Measurements from ENCODE around the gene CDYL2. TPM values are rescaled to one million over a fixed set of nuclear protein-coding genes. Genes with fewer than 3 reads are reported as not detected.
A peak's percentile ranks its signal among the peaks of the same experiment; 100 is the strongest.

The CDYL2 gene
- total RNA-seq, 5 donors from 2014 or later (not counting 1 experiment from before 2014, with no cell fraction given): 15.4 to 45.4 (median 32.1) TPM

DNA sequence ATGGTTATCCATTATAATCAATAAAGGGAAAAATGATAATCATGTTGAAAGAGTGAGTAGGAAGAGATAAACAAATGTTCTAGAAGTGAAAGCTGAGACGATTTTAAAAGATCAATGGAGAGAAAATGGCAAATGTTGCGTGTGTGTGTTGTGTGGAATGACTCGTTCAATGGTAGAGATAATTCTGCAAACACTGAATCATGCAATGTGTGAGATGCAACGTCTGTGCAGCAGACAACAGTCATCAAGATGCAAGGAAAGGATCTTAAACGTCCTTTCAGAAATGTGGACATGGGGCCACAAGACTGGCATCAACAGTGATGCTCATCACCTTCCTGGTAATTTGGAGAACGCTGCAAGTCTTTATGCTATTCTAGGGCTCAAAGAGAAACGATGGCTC, 124.4 kb downstream of the CDYL2 start:
- no peak for ATAC-seq (replicated peaks in 1 of 4)
- Histone ChIP-seq H3K4me1 (ENCODE audit: control insufficient read depth in 1 of 2, extremely low read depth in 1 of 2, insufficient read depth in 2 of 2, low read length in 2 of 2) (no peaks in the 10 kb centered on the region), H3K27ac (ENCODE audit: low read length) (no peak overlapping the region), H3K36me3 (ENCODE audit: control insufficient read depth in 2 of 2, extremely low read depth in 1 of 2, insufficient read depth in 1 of 2, low read length in 1 of 2) (peaks cover 0 to 8% of the 10 kb centered on the region in 2 donors), H3K9me3 (no peaks in the 10 kb centered on the region), H3K4me3 (ENCODE audit: control insufficient read depth in 1 of 2, extremely low read depth in 1 of 2, low read length in 1 of 2) (no peak overlapping the region), H3K27me3 (replicated peaks in 1 of 2; ENCODE audit: control insufficient read depth in 2 of 2, extremely low read depth in 1 of 2, insufficient read depth in 2 of 2, low read length in 1 of 2) (no peaks in the 10 kb centered on the region)
- WGBS (ENCODE audit: insufficient coverage): 78% methylated on average over 7 of the region's 7 CpGs
- no peaks in the 10 kb centered on the region for H3K27me3 Mint-ChIP-seq
- H3K36me3 Mint-ChIP-seq: peaks cover 60% of the 10 kb centered on the region
- ChIA-PET POLR2A (no interaction called here), CTCF (no interaction called here)
- no peak overlapping the region for H3K27ac Mint-ChIP-seq
- no peak for DNase-seq
- H3K4me1 Mint-ChIP-seq: peaks cover 4 to 20% (median 9%) of the 10 kb centered on the region in 3 donors
- no peak overlapping the region for H3K4me3 Mint-ChIP-seq
- H3K9me3 Mint-ChIP-seq: peaks cover 0 to 7% (median 6%) of the 10 kb centered on the region in 3 donors

DNA sequence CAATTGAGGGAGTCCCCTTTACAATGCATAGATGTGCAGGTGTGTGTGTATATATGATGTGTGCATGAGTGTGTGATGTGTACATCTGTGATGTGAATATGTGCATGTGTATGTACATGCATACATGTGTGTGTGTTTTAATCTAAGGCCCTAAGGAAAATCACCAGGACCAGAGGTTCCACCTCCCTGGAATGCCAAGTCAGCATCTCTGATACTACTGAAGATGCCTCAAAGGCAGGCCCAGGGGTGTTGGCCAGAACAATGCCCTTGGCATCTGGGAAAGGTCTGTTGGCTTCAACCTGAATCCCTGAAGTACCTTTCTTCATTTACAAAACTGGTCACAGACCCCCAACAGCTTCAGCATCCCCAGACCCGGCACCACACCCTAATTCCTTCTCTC, 129.5 kb downstream of the CDYL2 start:
- Mint-ChIP-seq H3K27me3 (no peaks in the 10 kb centered on the region), H3K4me1 (peaks cover 11 to 24% (median 13%) of the 10 kb centered on the region in 3 donors), H3K9me3 (peaks cover 0 to 5% (median 0%) of the 10 kb centered on the region in 3 donors), H3K4me3 (no peak overlapping the region), H3K27ac (no peak overlapping the region), H3K36me3 (peaks cover 30% of the 10 kb centered on the region)
- no peaks in the 10 kb centered on the region for H3K27me3 ChIP-seq (replicated peaks in 1 of 2; ENCODE audit: control insufficient read depth in 2 of 2, extremely low read depth in 1 of 2, insufficient read depth in 2 of 2, low read length in 1 of 2)
- POLR2A ChIA-PET: no interaction called here
- ATAC-seq (replicated peaks in 1 of 4) (no peak), DNase-seq (no peak)
- no peak overlapping the region for H3K27ac ChIP-seq (ENCODE audit: low read length)
- no peak overlapping the region for H3K4me3 ChIP-seq (ENCODE audit: control insufficient read depth in 1 of 2, extremely low read depth in 1 of 2, low read length in 1 of 2)
- H3K9me3 ChIP-seq: no peaks in the 10 kb centered on the region
- no peaks in the 10 kb centered on the region for H3K36me3 ChIP-seq (ENCODE audit: control insufficient read depth in 2 of 2, extremely low read depth in 1 of 2, insufficient read depth in 1 of 2, low read length in 1 of 2)
- WGBS (ENCODE audit: insufficient coverage): no CpG with 5 or more reads among the region's 1 CpG
- peaks cover 0 to 4% of the 10 kb centered on the region in 2 experiments for H3K4me1 ChIP-seq (ENCODE audit: control insufficient read depth in 1 of 2, extremely low read depth in 1 of 2, insufficient read depth in 2 of 2, low read length in 2 of 2)
- CTCF ChIA-PET: no interaction called here

DNA sequence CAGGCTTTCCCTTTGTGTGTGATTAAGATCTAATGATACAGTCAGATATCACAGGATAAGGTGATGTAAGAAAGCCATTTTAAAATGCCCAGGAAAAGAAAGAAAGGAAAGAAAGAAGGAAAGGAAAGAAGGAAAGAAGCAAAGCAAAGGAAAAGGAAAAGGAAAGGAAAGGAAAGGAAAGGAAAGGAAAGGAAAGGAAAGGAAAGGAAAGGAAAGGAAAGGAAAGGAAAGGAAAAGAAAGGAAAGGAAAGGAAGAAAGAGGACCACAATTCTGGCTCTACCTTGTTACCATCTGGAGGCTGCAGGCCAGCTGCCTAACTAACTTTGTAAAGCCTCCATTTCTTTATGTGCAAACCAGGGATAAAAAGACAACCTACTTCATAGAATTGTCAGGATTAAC, 132.0 kb downstream of the CDYL2 start:
- H3K27me3 Mint-ChIP-seq: no peaks in the 10 kb centered on the region
- H3K36me3 Mint-ChIP-seq: peaks cover 31% of the 10 kb centered on the region
- ATAC-seq (replicated peaks in 1 of 4): no peak
- no peaks in the 10 kb centered on the region for H3K9me3 Mint-ChIP-seq
- no peak overlapping the region for H3K27ac Mint-ChIP-seq
- H3K4me3 ChIP-seq (ENCODE audit: control insufficient read depth in 1 of 2, extremely low read depth in 1 of 2, low read length in 1 of 2): no peak overlapping the region
- no peak overlapping the region for H3K4me3 Mint-ChIP-seq
- no peak overlapping the region for H3K27ac ChIP-seq (ENCODE audit: low read length)
- H3K36me3 ChIP-seq (ENCODE audit: control insufficient read depth in 2 of 2, extremely low read depth in 1 of 2, insufficient read depth in 1 of 2, low read length in 1 of 2): no peaks in the 10 kb centered on the region
- ChIA-PET CTCF (no interaction called here), POLR2A (no interaction called here)
- H3K4me1 ChIP-seq (ENCODE audit: control insufficient read depth in 1 of 2, extremely low read depth in 1 of 2, insufficient read depth in 2 of 2, low read length in 2 of 2): peaks cover 0 to 4% of the 10 kb centered on the region in 2 experiments
- DNase-seq: no peak
- H3K4me1 Mint-ChIP-seq: peaks cover 12 to 30% (median 16%) of the 10 kb centered on the region in 3 donors
- no peaks in the 10 kb centered on the region for H3K9me3 ChIP-seq
- H3K27me3 ChIP-seq (replicated peaks in 1 of 2; ENCODE audit: control insufficient read depth in 2 of 2, extremely low read depth in 1 of 2, insufficient read depth in 2 of 2, low read length in 1 of 2): no peaks in the 10 kb centered on the region

DNA sequence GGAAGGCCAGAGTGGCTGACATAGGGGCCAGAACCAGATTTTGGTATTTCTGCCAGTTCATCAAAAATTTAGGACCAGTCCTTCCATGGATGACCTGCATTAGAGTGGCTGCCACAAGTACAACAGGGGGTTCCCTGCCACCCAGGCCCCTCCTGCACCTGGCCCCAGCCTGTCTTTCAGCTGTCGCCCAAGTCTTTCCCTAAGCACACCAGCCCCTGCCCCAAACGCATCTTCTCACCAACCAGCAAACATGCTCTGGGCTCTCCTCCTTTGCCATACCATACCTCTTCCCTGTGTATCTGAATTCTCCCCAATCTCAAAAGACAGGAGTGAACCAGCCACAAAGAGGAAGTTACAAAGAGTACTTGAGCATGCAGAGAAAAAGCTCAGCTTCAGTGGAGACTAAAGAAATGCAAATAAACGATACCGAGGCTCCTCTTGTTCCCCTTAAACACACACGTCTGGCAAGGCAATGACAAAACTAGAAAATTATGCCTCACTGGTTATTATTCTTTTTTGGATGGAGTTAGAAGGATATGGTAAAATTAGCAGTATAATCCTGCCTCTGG, 133.0 kb downstream of the CDYL2 start:
- Histone ChIP-seq H3K27me3 (replicated peaks in 1 of 2; ENCODE audit: control insufficient read depth in 2 of 2, extremely low read depth in 1 of 2, insufficient read depth in 2 of 2, low read length in 1 of 2) (no peaks in the 10 kb centered on the region), H3K9me3 (no peaks in the 10 kb centered on the region), H3K4me1 (ENCODE audit: control insufficient read depth in 1 of 2, extremely low read depth in 1 of 2, insufficient read depth in 2 of 2, low read length in 2 of 2) (peaks cover 0 to 4% of the 10 kb centered on the region in 2 experiments), H3K36me3 (ENCODE audit: control insufficient read depth in 2 of 2, extremely low read depth in 1 of 2, insufficient read depth in 1 of 2, low read length in 1 of 2) (no peaks in the 10 kb centered on the region), H3K4me3 (ENCODE audit: control insufficient read depth in 1 of 2, extremely low read depth in 1 of 2, low read length in 1 of 2) (no peak overlapping the region), H3K27ac (ENCODE audit: low read length) (no peak overlapping the region)
- Mint-ChIP-seq H3K36me3 (peaks cover 30% of the 10 kb centered on the region), H3K27ac (no peak overlapping the region), H3K9me3 (no peaks in the 10 kb centered on the region), H3K4me3 (no peak overlapping the region), H3K4me1 (peaks cover 12 to 27% (median 16%) of the 10 kb centered on the region in 3 donors), H3K27me3 (no peaks in the 10 kb centered on the region)
- POLR2A ChIA-PET: no interaction called here
- no peak for DNase-seq
- WGBS (ENCODE audit: insufficient coverage): 94% methylated on average over 2 of the region's 5 CpGs
- no peak for ATAC-seq (replicated peaks in 1 of 4)
- CTCF ChIA-PET: no interaction called here

DNA sequence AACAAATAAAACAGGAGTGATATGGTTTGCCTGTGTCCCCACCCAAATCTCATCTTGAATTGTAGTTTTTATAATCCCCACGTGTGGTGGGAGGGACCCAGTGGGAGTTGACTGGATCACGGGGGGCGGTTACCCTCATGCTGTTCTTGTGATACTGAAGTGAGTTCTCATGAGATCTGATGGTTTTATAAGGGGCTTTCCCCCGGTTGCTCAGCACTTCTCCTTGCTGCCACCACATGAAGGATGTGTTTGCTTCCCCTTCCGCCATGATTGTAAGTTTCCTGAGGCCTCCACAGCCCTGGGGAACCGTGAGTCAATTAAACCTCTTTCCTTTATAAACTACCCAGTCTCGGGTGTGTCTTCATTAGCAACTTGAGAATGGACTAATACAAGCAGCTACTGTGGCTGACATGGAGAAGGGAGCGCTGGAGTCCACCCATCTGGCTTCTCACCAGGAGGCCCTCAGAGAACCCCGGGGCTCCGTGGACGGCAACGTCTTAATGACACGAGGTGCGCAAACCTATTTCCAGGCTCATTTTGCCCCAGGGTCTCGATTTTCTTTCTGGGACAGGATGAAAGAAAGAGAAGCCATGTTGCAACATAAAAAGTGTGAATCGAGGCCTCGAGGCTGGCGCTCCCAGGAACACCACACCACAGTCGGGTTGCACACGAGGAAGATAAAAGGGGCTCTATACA, 134.1 kb downstream of the CDYL2 start:
- H3K27me3 ChIP-seq (replicated peaks in 1 of 2; ENCODE audit: control insufficient read depth in 2 of 2, extremely low read depth in 1 of 2, insufficient read depth in 2 of 2, low read length in 1 of 2): no peaks in the 10 kb centered on the region
- H3K27ac ChIP-seq (ENCODE audit: low read length): no peak overlapping the region
- no peaks in the 10 kb centered on the region for H3K9me3 Mint-ChIP-seq
- H3K9me3 ChIP-seq: no peaks in the 10 kb centered on the region
- H3K36me3 Mint-ChIP-seq: peaks cover 25% of the 10 kb centered on the region
- H3K36me3 ChIP-seq (ENCODE audit: control insufficient read depth in 2 of 2, extremely low read depth in 1 of 2, insufficient read depth in 1 of 2, low read length in 1 of 2): no peaks in the 10 kb centered on the region
- CTCF ChIA-PET: no interaction called here
- POLR2A ChIA-PET: no interaction called here
- ATAC-seq (replicated peaks in 1 of 4) (peak in 1 of 4 experiments; percentile 22), DNase-seq (peak in 7 of 35 experiments; percentile 5 to 22 (median 14))
- no peak overlapping the region for H3K4me3 Mint-ChIP-seq
- no peak overlapping the region for H3K4me3 ChIP-seq (ENCODE audit: control insufficient read depth in 1 of 2, extremely low read depth in 1 of 2, low read length in 1 of 2)
- H3K27ac Mint-ChIP-seq: peak overlapping the region in 1 of 2 donors; percentile 40
- peaks cover 0 to 4% of the 10 kb centered on the region in 2 experiments for H3K4me1 ChIP-seq (ENCODE audit: control insufficient read depth in 1 of 2, extremely low read depth in 1 of 2, insufficient read depth in 2 of 2, low read length in 2 of 2)
- no peaks in the 10 kb centered on the region for H3K27me3 Mint-ChIP-seq
- 86% methylated on average over 15 of the region's 20 CpGs for WGBS (ENCODE audit: insufficient coverage)
- peaks cover 10 to 22% (median 16%) of the 10 kb centered on the region in 3 donors for H3K4me1 Mint-ChIP-seq

DNA sequence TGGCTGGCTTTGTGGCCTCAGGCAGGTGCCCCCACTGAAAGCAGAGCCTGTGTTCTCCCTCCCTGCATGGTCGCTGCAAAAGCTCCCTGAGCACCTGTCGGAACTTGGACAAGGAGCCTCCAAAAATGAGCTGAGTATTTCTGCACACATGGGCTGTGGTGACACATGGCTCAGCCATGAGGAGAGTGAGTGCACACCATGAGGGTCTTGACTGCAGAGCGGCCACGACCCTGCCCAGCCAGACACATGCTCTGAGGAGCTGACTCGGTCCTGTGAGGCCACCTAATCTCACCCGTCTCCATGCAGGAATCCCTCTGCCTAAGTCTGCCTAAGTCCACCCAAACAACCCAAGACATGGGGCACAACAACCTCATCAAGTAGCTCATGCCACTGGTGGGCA, 134.7 kb downstream of the CDYL2 start:
- H3K27ac Mint-ChIP-seq: peak overlapping the region in 1 of 2 donors; percentile 40

More for the DNA sequence above, 134.7 kb downstream of the CDYL2 start:
- Histone ChIP-seq H3K9me3 (no peaks in the 10 kb centered on the region), H3K27me3 (replicated peaks in 1 of 2; ENCODE audit: control insufficient read depth in 2 of 2, extremely low read depth in 1 of 2, insufficient read depth in 2 of 2, low read length in 1 of 2) (no peaks in the 10 kb centered on the region), H3K4me3 (ENCODE audit: control insufficient read depth in 1 of 2, extremely low read depth in 1 of 2, low read length in 1 of 2) (no peak overlapping the region), H3K27ac (ENCODE audit: low read length) (no peak overlapping the region), H3K4me1 (ENCODE audit: control insufficient read depth in 1 of 2, extremely low read depth in 1 of 2, insufficient read depth in 2 of 2, low read length in 2 of 2) (peaks cover 0 to 4% of the 10 kb centered on the region in 2 experiments), H3K36me3 (ENCODE audit: control insufficient read depth in 2 of 2, extremely low read depth in 1 of 2, insufficient read depth in 1 of 2, low read length in 1 of 2) (no peaks in the 10 kb centered on the region)
- ATAC-seq (replicated peaks in 1 of 4): no peak
- POLR2A ChIA-PET: interaction anchor here in 1 of 2 donors (0.6 kb wide), 1 partner anchor 645 kb away, joined by 3 read pairs; the partner anchor contains the start of gene GAN
- Mint-ChIP-seq H3K36me3 (peaks cover 19% of the 10 kb centered on the region), H3K27me3 (no peaks in the 10 kb centered on the region), H3K9me3 (no peaks in the 10 kb centered on the region), H3K4me3 (no peak overlapping the region), H3K4me1 (peaks cover 10 to 22% (median 16%) of the 10 kb centered on the region in 3 donors)
- CTCF ChIA-PET: no interaction called here
- DNase-seq: no peak
- 100% methylated on average over 4 of the region's 6 CpGs for WGBS (ENCODE audit: insufficient coverage)

All from T-cell (primary cell).